KOPT-K1 (cell line): Measurements from ENCODE around the gene CCDC197.

Experiments
- H3K27ac ChIP-seq: fragments of 200-600 bp; sonication (generic); 2 replicates; pipeline ENCODE4 v1.5.1; 2016; ENCODE audit warnings: antibody characterized with exemption, mild to moderate bottlenecking, low read depth, low read length; ENCODE audit not compliant: poor library complexity, severe bottlenecking
- H3K36me3 ChIP-seq: fragments of 200-600 bp; sonication (generic); 2 replicates; pipeline ENCODE4 v1.5.1; 2017; ENCODE audit warnings: antibody characterized with exemption, mild to moderate bottlenecking, low read length, moderate library complexity; ENCODE audit not compliant: insufficient read depth
- H3K9me3 ChIP-seq: fragments of 200-600 bp; sonication (generic); 2 replicates; pipeline ENCODE4 v1.5.1; 2017; ENCODE audit warnings: antibody characterized with exemption, low read length, mild to moderate bottlenecking; ENCODE audit not compliant: insufficient read depth, poor library complexity, severe bottlenecking

Gene CCDC197

GRCh38 chr14:93997082-93997481 lies at the start of gene CCDC197:
Gene CCDC197, plus strand, starts transcription at chr14:93997301. Its CDS starts 831 bp downstream, at chr14:93998132.
- H3K27ac ChIP-seq: no peak within 1 kb of the TSS
- no peaks in the 10 kb centered on the region for H3K9me3 ChIP-seq
- no peaks in the 10 kb centered on the region for H3K36me3 ChIP-seq

GRCh38 chr14:93949511-93950075 lies 47.5 kb upstream of the CCDC197 start:
- H3K36me3 ChIP-seq: no peaks in the 10 kb centered on the region
- H3K9me3 ChIP-seq: no peaks in the 10 kb centered on the region

GRCh38 chr14:93950948-93951634 lies 46.0 kb upstream of the CCDC197 start:
- Histone ChIP-seq H3K27ac (no peak overlapping the region), H3K9me3 (no peaks in the 10 kb centered on the region)

More at GRCh38 chr14:93949511-93950075, 47.5 kb upstream of the CCDC197 start:
- no peak overlapping the region for H3K27ac ChIP-seq

GRCh38 chr14:93951635-93952540 lies 45.2 kb upstream of the CCDC197 start:
- H3K27ac ChIP-seq: no peak overlapping the region
- no peaks in the 10 kb centered on the region for H3K36me3 ChIP-seq
- no peaks in the 10 kb centered on the region for H3K9me3 ChIP-seq

More at GRCh38 chr14:93950948-93951634, 46.0 kb upstream of the CCDC197 start:
- H3K36me3 ChIP-seq: no peaks in the 10 kb centered on the region

GRCh38 chr14:93952829-93953228 lies 44.3 kb upstream of the CCDC197 start:
- Histone ChIP-seq H3K36me3 (no peaks in the 10 kb centered on the region), H3K27ac (no peak overlapping the region), H3K9me3 (no peaks in the 10 kb centered on the region)

GRCh38 chr14:93953263-93953662 lies 43.8 kb upstream of the CCDC197 start:
- no peaks in the 10 kb centered on the region for H3K36me3 ChIP-seq
- no peaks in the 10 kb centered on the region for H3K9me3 ChIP-seq
- no peak overlapping the region for H3K27ac ChIP-seq

GRCh38 chr14:93953739-93954515 lies 43.2 kb upstream of the CCDC197 start:
- Histone ChIP-seq H3K36me3 (no peaks in the 10 kb centered on the region), H3K27ac (no peak overlapping the region), H3K9me3 (no peaks in the 10 kb centered on the region)

- Histone ChIP-seq H3K36me3 (no peaks in the 10 kb centered on the region), H3K27ac (no peak overlapping the region), H3K9me3 (no peaks in the 10 kb centered on the region)
These were observed 42.6 kb upstream of the CCDC197 start for GRCh38 chr14:93954516-93954830.

GRCh38 chr14:93954900-93955849 lies 41.9 kb upstream of the CCDC197 start:
- Histone ChIP-seq H3K36me3 (no peaks in the 10 kb centered on the region), H3K27ac (peak overlapping the region; percentile 25), H3K9me3 (no peaks in the 10 kb centered on the region)

- no peaks in the 10 kb centered on the region for H3K9me3 ChIP-seq
- no peaks in the 10 kb centered on the region for H3K36me3 ChIP-seq
- no peak overlapping the region for H3K27ac ChIP-seq
These were observed 41.1 kb upstream of the CCDC197 start for GRCh38 chr14:93955850-93956481.

- Histone ChIP-seq H3K9me3 (no peaks in the 10 kb centered on the region), H3K27ac (no peak overlapping the region), H3K36me3 (no peaks in the 10 kb centered on the region)
These were observed 40.4 kb upstream of the CCDC197 start for GRCh38 chr14:93956514-93957332.

- Histone ChIP-seq H3K9me3 (no peaks in the 10 kb centered on the region), H3K36me3 (no peaks in the 10 kb centered on the region), H3K27ac (no peak overlapping the region)
These were observed 39.8 kb upstream of the CCDC197 start for GRCh38 chr14:93957333-93957710.
